NCI-H1092 treated with DMSO at 0.1 percent for 48 hours (cell line): ENCODE data around the gene RFPL3.
"Not testable (repeated sequence)": the region's sequence is repeated elsewhere in the genome, so short reads cannot be mapped to it uniquely, and the experiment has no call there.

ENCODE experiments used
- DNase-seq: peaks from one replicate; lab custom pipeline; 2025; lab: John Stamatoyannopoulos, UW

RFPL3 gene

DNA sequence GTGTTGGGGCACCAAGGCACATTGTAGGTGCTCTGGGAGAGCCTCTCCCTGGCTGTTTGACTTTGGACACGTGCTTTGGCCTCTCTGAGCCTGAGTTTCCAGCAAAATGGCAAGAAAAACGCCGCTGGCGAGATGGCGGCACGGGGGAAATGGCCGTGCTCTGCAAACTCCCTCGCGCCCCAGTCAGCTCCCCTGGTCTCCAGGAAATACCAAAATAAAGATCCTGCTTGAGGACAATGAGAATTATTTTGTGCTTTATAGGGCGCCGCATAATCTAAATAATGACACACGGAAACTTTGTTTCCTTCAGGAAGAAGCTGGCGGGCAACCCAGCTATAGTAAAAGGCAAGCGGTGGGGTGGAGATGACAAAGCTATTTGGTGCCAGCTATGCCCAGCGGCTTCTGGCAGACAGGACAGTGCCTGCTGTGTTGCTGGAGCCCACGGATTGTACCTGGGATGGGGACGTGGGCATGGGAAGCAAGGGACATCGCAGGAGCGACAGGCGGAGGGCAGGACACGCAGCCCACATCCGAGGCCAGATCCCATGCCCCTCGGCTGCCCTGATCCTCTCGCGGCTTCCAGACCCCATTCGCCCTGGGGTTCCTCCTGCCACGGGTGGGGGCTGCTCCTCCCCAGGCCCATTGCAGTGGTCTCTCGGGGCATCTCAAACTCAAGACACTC lies 26.3 kb upstream of the RFPL3 start:
- DNase-seq = no peak

DNA sequence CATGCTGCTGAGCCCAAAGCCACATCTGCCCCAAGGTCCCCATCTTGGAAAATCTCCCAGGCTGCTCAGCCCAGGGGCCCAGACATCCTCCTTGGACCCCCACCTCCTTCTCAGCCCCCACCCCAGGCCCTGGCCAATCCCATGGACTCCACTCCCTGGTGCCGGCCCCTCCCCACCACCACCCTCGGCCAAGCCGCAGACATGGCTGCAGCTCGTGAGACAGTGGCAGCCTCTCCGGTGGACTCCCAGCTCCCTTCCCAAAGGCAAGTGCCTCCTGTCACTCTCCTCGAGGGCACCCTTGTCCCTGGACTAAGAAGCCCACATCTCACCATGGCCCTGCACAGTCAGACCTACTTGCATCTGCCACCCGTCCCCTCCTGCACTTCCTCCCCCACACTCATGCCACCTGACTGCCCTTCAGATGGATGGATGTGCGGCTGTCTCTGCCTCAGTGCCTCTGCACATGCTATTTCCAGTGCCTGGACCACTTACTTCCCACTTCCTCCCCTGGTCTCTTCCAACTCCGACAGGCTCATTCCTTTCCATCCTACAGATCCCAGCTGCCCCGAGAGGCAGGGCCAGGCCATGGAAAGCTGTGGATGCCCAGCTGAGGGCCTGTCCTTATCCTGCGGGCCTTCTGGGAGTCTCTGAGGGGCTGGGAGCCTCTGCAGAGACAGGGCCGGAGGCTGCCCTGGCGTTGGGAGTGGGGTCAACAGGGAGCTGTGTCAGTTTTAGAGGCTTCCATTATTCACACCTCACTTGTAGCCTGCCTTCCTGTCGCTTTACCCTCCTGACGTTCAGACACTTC lies 25.5 kb upstream of the RFPL3 start:
- no peak for DNase-seq

DNA sequence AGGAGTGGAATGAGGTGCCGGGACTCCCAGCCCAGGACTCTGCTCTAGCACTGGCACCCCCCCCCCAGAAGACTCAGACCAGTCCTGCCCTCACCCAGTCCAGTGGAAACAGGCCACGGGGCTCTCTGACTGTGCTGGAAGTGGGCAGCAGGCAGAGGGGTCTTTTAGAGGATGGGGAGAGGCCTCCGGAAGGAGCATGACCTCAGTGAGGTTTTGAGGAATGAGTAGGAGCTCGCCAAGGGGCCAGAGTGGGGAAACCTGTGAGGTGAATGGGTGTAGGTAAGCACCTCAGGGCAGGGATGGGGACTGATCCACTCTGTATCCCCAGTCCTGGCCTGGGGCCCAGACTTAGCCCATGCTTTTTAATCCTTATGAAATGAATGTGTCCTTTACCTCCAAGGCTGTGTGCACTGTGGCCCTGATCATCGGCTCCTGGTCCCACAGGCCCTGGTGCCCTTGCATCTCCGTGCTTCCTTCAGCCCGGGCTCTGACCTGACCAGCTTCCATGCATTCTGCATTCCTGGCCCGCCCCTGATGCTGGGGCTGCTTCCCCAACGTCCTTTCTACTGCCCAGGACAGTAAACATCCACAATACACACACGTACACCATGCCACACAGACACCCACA lies 24.4 kb upstream of the RFPL3 start:
- DNase-seq = no peak

DNA sequence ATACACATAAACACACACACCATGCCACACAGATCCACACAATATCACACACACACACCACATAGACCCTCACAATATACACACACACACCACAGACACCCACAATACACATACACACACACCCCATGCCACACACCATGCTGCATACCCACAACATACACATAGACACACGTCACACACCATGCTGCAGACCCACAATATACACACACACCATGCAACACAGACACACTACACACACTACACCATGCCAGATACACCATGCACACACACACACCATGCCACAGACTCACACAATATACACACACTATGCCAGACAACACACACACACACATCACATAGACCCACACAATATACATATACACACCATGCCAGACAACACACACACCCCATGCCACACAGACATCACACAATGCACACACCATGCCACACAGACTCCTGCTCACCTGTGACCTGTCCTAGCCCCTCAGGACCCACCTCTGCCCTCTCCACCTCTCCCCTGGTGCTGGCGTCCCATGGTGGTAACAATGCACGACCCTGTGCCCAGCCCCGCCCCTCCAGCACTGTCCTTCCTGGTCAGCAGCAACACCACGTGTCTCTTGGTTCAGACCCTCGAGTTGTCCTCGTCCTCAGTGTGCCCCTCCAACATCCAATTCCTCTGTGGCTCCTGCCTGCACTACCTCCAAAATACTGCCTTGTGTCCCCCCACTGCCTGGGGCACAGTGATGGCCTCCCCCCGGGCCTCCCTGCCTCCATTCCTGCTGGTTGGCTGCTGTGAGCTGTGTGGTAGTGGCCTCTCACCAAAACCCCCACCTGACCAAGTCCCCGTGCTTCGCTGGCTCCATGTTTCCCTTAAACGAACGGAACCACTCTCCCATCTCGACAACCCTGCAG lies 23.7 kb upstream of the RFPL3 start:
- no peak for DNase-seq

DNA sequence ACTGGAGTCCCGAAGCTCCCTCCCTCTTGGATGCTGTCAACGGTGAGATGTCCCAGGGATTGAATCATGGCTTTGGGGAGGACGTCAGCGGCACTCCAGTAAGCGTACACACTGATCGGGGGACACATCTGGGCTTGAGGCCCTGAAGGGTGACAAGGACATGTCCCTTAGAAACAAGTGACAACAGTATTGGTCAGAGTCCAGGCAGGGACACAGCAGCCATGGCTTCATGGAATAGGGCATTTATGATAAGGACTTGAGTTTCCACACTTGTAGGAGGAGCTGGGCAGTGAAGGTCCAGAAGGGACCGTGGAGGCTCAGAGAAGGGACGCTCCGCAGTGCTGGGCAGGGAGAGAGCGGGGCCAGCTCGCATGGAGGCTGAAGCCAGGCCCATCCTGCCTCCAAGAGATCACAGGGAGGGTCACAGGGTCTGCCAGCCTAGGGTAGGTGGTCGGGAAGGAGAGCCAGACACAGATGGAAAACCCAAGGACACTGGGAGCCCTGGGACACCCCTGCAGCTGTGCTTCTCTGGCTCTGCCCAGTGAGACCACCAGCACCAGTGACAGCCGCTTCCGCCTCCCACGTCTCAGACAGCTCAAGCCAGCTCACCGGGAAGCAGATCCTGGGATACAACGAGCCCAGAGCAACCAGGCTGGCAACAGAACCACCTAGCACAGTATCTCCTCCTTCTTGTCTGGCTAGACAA lies 22.9 kb upstream of the RFPL3 start:
- DNase-seq = no peak

DNA sequence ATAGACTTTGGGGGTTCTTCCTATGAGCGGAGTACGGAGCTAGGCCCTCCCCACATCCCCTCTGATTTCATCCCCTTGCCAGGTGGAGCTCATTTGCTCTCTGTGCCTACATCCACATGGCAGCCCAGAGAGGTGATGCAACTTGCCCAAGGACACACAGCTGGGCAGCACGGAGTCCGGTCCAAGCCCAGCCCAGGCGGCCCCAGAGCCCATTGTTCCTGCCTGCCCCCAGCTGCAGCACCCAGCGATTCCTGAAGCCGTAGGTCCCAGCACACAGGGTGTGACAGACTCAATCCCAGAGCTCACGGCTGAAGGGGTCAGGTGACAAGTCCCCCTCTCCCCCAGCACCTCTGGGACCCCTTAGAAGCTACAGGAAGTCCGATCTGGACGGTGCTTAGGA lies 22.2 kb upstream of the RFPL3 start:
- DNase-seq = no peak

GRCh38 chr22:32336121-32336603 lies 21.5 kb upstream of the RFPL3 start:
- DNase-seq = no peak

GRCh38 chr22:32336771-32337424 lies 20.8 kb upstream of the RFPL3 start:
- DNase-seq = no peak

- not testable (repeated sequence) for DNase-seq
Measured at GRCh38 chr22:32337425-32337824, 20.2 kb upstream of the RFPL3 start.

DNA sequence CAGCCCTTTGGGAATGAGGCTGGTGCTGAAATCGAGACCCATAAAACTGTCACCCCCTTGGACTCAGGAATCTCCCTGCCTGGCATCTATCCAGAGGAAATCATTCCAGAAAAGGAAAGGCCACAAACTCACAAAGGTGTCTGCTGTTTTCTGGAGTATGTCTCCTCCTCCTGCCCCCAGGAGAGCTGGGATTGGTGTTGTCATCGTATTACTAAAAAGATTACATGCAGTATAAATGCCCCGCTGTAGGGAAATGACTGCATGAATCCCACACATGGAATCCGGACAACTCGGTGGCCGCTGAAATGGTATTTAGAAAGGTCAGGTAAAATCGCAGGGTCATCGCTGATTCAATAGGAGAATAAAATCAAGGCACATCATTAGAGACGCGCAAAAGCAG lies 18.9 kb upstream of the RFPL3 start:
- DNase-seq = no peak

GRCh38 chr22:32339190-32340012 lies 18.3 kb upstream of the RFPL3 start:
- no peak for DNase-seq

DNA sequence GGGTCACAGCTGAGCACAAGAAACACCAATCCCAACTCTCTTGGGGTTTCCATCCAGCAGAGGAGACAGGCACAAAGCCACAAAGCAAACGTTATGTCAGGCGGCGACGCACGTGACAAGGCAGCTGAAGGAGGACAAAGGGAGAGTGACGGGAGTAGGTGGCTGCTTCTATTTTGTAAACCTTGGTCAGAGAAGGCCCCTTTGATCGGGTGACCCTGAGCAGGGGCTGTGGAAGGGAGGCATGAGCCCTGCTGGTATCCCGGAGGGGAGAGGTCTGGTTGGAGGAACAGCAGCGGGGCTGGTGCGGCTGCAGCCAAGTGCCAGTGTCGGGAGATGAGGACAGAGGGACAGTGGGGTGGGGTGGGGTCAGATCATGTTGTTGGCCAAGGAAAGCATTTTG lies 17.3 kb upstream of the RFPL3 start:
- DNase-seq = no peak

DNA sequence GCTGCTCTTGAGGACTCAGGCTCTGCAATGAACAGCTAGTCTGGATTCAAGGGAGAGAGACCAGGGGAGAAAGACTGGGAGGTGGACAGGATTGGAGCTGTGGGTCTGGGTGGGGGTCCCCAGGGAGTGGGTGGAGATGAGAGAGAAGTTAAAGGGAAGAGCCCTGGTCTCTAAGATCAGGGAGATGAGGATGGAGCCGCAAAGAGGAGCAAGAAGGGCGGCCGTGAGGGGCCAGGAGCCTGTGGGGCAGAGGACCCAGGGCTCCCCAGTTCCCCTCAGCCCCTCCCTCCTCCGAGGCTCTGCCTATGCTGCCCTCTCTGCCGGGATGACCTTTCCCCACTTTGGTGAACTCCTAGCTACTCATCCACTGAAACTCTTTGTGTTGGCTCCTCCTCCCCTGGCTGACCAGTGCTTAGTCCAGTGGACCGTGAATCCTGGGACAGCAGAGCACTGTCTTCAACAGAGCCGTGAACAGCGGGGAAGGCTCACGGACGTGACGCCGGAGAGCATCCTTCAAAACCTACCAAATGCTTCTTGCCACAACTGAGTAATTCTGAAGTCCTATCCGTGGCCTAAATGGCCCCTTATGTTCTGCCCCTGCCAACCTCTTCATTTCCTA lies 16.4 kb upstream of the RFPL3 start:
- DNase-seq = no peak

- no peak for DNase-seq
Measured at GRCh38 chr22:32342977-32343376, 14.7 kb upstream of the RFPL3 start.

- no peak for DNase-seq
Measured at GRCh38 chr22:32343941-32344340, 13.7 kb upstream of the RFPL3 start.

DNA sequence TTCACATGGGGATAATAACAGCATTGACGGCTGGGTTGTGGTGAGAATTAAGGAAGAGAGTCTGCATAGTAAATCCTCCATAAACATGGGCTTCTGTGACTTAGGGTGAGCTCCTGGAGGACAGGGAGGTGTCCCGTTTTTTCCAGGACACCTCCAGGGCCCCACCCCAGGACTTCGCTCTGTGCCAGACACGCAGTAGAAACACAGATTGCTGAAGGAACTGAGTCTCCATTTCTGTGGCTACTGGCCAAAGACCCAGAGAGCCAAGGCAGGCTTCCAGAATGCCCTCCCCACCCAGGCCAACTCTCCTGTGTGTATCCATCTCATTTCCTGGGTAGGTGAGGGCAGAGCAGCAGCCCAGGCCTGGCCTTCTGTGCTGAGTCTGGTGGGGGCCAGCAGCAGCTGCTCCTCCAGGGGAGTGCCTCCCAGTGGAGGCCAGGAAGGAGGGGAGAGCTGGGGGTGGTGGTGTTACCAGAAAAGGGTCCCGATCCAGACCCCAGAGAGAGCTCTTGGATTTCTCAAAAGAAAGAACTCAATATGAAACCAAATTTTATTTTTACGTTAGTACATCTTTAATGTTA lies 9.5 kb upstream of the RFPL3 start:
- DNase-seq = no peak

- not testable (repeated sequence) for DNase-seq
Measured at GRCh38 chr22:32351875-32352274, 5.8 kb upstream of the RFPL3 start.

- DNase-seq = no peak
Measured at GRCh38 chr22:32352681-32353080, 5.0 kb upstream of the RFPL3 start.

DNA sequence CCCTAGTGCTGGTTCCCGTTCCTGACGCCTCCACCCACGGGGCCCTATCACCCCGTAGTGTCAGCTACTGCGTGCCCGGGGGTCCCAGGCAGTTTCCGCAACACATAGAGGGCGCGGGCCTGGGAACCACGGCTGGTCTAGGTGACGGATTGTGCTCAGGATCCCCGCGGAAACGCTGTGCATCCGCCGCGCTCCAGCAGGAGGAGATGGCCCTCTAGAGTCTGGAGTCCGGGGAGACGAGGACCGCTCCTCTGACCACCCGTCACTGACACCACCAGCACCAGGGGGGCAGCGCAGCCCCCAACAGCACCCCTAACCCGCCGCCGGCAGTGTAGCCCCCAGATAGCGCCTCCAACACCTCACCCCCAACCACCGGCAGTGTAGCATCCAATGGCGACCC lies 4.4 kb upstream of the RFPL3 start:
- no peak for DNase-seq
